Measurements from ENCODE around the gene EYS. TPM values are rescaled to one million over a fixed set of nuclear protein-coding genes. Genes with fewer than 3 reads are reported as not detected.

EYS gene
- total and polyA plus RNA-seq, 4 donors, result 0.08 to 0.63 (median 0.36) TPM

GRCh38 chr6:65229825-65230224, 477.2 kb downstream of the EYS start:
- H3K4me1 ChIP-seq (ENCODE audit: control insufficient read depth in 4 of 4, insufficient read depth in 4 of 4, low read length in 3 of 4), result no peaks in the 10 kb centered on the region
- no peak overlapping the region for H3K4me3 ChIP-seq (ENCODE audit: low read depth in 1 of 3, low read length in 3 of 3)
- DNase-seq (ENCODE audit: low spot score), result no peak
- no peaks in the 10 kb centered on the region for H3K9me3 ChIP-seq (ENCODE audit: control insufficient read depth in 4 of 4, low read length in 3 of 4)
- H3K27me3 ChIP-seq (ENCODE audit: control insufficient read depth in 4 of 4, insufficient read depth in 4 of 4, low read length in 3 of 4), result no peaks in the 10 kb centered on the region
- no peak for TF ChIP-seq ZBTB33 (IDR thresholded peaks at IDR 0.05)
- no peak for TF ChIP-seq NR2F2 (IDR thresholded peaks at IDR 0.05)
- no peak for TF ChIP-seq FOXA2 (IDR thresholded peaks at IDR 0.05)
- TF ChIP-seq HNF4A (conservative IDR thresholded peaks at IDR 0.05), result no peak
- TF ChIP-seq RAD21 (IDR thresholded peaks at IDR 0.05), result no peak
- no peak for TF ChIP-seq ATF3 (IDR thresholded peaks at IDR 0.05)
- no peak for TF ChIP-seq GABPA (IDR thresholded peaks at IDR 0.05 in 1 of 2, conservative IDR thresholded peaks at IDR 0.05 in 1 of 2)
- no peak for TF ChIP-seq SP1 (IDR thresholded peaks at IDR 0.05)
- TF ChIP-seq REST (IDR thresholded peaks at IDR 0.05), result no peak
- TF ChIP-seq HNF4G (IDR thresholded peaks at IDR 0.05), result no peak
- TF ChIP-seq RXRA (IDR thresholded peaks at IDR 0.05), result no peak
- TF ChIP-seq JUND (IDR thresholded peaks at IDR 0.05), result no peak
- TF ChIP-seq TAF1 (conservative IDR thresholded peaks at IDR 0.05), result no peak
- no peak for TF ChIP-seq YY1 (IDR thresholded peaks at IDR 0.05)
- no peak for TF ChIP-seq FOXA1 (IDR thresholded peaks at IDR 0.05)
- TF ChIP-seq EGR1 (IDR thresholded peaks at IDR 0.05; ENCODE audit: low read depth in 2 of 2), result no peak
- WGBS, result 42% methylated on average over 1 of the region's 1 CpG
- H3K36me3 ChIP-seq (ENCODE audit: control insufficient read depth in 4 of 4, insufficient read depth in 3 of 4, low read depth in 1 of 4, low read length in 3 of 4), result no peaks in the 10 kb centered on the region
- no peak overlapping the region for H3K27ac ChIP-seq (ENCODE audit: low read depth in 1 of 2, low read length in 2 of 2)
- H3K9ac ChIP-seq (ENCODE audit: low read depth in 1 of 2, low read length in 2 of 2), result no peak overlapping the region

GRCh38 chr6:65221153-65221552, 485.9 kb downstream of the EYS start:
- DNase-seq (ENCODE audit: low spot score), result no peak
- H3K9me3 ChIP-seq (ENCODE audit: control insufficient read depth in 4 of 4, low read length in 3 of 4), result no peaks in the 10 kb centered on the region
- no peaks in the 10 kb centered on the region for H3K4me1 ChIP-seq (ENCODE audit: control insufficient read depth in 4 of 4, insufficient read depth in 4 of 4, low read length in 3 of 4)
- H3K27ac ChIP-seq (ENCODE audit: low read depth in 1 of 2, low read length in 2 of 2), result no peak overlapping the region
- TF ChIP-seq YY1 (IDR thresholded peaks at IDR 0.05) (no peak), EGR1 (IDR thresholded peaks at IDR 0.05; ENCODE audit: low read depth in 2 of 2) (no peak), JUND (IDR thresholded peaks at IDR 0.05) (no peak), SP1 (IDR thresholded peaks at IDR 0.05) (no peak), CTCF (IDR thresholded peaks at IDR 0.05; ENCODE audit: low read depth, low read length, missing input control) (no peak), REST (IDR thresholded peaks at IDR 0.05) (no peak), ATF3 (IDR thresholded peaks at IDR 0.05) (no peak), RXRA (IDR thresholded peaks at IDR 0.05) (no peak), MAX (IDR thresholded peaks at IDR 0.05) (no peak)
- WGBS, result 97% methylated on average over 1 of the region's 1 CpG
- H3K27me3 ChIP-seq (ENCODE audit: control insufficient read depth in 4 of 4, insufficient read depth in 4 of 4, low read length in 3 of 4), result no peaks in the 10 kb centered on the region
- no peak overlapping the region for H3K4me3 ChIP-seq (ENCODE audit: low read depth in 1 of 3, low read length in 3 of 3)
- no peaks in the 10 kb centered on the region for H3K36me3 ChIP-seq (ENCODE audit: control insufficient read depth in 4 of 4, insufficient read depth in 3 of 4, low read depth in 1 of 4, low read length in 3 of 4)
- H3K9ac ChIP-seq (ENCODE audit: low read depth in 1 of 2, low read length in 2 of 2), result no peak overlapping the region
